HG02798 (cell line): ENCODE measurements around the gene TMEM215.
"Not testable (repeated sequence)": the region's sequence is repeated elsewhere in the genome, so short reads cannot be mapped to it uniquely, and the experiment has no call there.

ENCODE experiments used
- ATAC-seq: cut with Tn5 transposase; IDR thresholded peaks from one replicate; pipeline ENCODE4 v1.9.1; 2021; ENCODE audit warnings: mild to moderate bottlenecking; ENCODE audit not compliant: unreplicated experiment, poor library complexity

Gene TMEM215, protein sequence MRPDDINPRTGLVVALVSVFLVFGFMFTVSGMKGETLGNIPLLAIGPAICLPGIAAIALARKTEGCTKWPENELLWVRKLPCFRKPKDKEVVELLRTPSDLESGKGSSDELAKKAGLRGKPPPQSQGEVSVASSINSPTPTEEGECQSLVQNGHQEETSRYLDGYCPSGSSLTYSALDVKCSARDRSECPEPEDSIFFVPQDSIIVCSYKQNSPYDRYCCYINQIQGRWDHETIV

DNA sequence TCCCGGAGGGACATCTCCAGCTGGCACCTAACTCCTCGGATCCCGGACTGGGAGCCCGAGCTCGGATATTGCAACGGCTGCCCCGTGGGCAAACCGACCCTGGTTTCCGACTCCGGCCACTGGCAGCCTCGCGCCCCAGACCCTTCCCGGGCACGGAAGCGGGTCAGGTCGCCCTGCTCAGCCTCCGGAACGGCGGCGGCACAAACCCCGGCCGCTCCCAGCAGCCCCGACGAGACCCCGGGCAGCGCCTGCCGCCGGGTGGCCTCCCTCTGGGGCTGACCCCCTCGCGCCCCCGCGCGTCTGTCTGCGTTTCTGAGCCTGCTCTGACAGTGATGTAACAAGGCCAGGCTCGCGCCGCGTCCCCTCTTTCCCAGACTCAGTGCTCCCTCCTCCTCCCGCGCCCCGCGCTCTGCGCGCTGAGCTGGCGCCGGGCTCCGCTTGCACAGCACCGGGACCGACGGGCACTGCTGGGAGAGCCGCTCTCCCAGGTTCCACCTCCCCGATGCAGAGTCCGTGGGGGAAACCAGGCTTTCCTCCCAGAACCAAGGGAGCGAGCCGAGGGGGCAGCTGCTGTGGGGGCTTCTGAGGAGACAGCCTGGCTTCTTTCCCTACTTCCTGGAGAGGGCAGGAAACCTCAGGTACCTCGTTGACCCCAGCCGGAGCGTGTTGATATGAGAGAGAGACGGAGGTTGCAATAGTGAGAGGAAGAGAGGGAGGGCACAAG is at the start of gene TMEM215:
TSS of gene TMEM215 (plus strand) at position 373 of the 724 bp plus-strand sequence. CDS start 644 bp downstream, outside the sequence.
- ATAC-seq = no peak

DNA sequence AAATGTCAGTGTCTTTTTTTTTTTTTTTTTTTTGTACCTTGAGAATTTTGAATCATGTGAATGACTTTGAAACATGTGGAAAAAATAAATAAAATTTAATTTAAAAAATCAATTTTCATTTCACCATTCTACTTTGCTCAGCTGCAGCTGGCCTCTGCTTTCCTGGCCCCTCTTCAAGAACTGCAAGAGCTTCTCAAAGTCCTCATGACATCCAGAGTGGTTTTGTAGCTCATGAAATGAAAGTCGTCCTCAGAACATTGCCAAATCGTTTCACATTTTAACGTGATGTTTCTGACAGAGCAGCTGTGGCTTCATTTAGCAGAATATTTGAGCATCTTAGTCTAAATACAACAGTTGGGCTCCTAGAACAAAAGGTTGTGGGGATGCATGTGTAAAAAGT is 47.9 kb upstream of the TMEM215 start:
- ATAC-seq = no peak

DNA sequence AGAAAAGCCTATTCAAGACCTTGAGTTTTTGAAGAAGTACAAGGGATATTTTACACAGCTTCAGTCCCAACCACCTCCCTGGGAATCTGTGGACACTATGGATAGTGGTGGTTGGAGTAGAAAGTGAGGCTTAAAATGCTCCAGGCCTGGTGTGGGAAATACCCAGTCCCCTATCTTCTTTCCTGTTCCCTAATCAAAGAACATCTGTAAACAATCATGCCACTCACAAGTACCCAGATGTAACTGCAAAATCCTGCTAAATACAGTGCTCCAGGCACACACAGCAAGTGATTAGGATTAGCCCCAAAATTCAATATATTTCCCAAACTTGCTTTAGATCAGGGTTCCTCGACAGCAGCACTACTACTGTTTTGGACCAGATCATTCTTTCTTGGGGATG is 46.0 kb upstream of the TMEM215 start:
- ATAC-seq = no peak

DNA sequence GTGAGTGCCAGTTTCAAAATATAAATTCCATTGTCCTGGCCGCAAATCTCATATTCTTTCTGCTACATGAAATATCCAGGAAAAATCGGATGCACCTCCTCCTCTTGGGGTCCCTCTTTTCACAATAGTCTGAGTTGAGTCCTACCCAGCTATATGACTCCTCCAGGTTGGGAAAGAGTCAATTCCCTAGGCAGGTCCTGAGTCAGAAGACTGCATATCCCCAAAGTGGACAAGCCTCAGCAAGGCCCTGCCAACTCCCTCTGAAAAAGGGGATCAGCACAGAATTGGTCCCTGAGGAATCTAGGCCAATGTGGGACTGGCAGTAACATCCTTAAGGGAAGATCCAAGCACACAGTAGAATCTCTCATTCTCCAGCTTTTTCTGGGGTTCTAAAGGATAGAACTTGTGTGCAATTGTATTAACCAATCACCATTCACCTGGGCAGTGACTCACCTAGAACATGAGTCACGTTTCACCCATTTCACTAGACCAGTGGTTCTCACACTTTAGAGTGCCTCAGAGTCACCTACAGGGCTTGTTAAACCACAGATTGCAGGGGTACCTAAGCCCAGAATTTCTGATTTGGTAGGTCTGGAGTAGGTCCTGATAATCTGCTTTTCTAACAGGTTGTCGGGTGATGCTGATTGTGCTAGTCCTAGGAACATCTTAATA is 44.7 kb upstream of the TMEM215 start:
- ATAC-seq = no peak

DNA sequence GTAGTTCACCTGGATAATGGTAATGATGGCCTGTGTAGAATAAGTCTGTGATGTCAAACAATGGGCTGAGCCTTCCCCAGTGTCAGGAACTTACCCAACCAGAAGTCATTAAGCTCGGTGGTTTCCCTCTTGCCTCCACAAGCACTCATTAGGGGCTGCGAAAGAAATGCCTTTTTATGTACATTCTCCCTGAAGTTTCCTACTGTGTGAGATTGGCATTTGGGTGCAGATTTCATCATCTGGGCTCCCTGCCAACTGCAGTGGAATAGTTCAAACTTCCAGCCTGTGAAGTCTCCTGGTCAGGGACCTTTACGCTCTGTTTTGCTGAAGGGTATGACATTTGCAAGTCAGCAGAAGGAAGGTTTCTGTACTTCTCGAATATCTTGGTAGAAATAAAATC is 41.6 kb upstream of the TMEM215 start:
- no peak for ATAC-seq

DNA sequence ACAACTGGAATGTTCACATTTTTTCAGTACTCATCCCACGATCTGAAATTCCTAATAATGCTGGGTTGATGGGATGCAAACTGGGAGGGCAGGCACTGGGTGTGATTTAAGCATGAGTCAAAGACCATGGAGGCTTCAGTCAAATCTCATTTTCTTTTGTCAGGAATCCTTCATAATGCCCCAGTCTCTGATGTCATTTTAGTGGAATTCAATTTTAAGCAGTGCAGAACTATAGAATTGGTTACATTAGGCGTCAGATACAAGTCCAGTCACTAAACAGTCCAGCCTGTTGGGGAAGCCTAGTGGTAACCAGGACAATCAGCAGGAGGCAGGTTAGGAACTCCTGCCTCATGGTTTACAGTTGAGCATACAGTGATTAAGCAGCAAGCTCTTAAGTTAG is 41.0 kb upstream of the TMEM215 start:
- no peak for ATAC-seq

DNA sequence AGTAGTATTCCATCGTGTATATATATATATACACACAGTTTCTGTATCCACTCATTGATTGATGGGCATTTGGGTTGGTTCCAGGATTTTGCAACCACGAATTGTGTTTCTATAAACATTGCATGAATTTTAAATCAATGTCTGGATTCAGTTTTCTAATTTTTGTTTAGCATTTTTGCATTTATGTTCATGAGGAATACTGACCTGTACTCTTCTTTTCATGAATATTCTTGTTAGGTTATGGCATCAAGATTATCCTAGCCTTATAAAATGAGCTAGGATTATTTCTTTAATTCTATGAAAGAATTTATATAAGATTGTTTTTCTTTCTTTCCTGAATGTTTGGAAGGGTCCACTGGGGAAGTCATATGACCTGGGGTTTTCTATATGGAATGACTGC is 35.3 kb upstream of the TMEM215 start:
- no peak for ATAC-seq

DNA sequence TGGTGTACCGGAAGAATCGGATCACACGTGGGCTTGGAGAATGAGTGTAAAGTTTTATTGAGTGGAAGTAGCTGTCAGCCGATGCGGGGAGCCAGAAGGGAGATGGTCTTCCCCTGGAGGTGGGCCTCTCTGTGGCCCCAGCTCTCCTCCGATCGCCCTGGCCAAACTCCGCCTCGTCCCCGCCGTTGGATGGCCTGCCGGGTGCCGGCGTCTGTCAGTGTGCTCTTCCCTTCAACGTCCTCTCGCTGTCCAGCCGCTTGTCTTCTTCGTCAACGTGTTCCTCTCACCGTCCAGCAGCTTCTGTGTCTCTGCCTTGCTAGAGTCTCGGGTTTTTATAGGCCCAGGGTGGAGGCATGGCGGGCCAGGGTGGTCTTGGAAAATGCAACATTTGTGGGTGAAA is 27.6 kb upstream of the TMEM215 start:
- ATAC-seq = no peak

DNA sequence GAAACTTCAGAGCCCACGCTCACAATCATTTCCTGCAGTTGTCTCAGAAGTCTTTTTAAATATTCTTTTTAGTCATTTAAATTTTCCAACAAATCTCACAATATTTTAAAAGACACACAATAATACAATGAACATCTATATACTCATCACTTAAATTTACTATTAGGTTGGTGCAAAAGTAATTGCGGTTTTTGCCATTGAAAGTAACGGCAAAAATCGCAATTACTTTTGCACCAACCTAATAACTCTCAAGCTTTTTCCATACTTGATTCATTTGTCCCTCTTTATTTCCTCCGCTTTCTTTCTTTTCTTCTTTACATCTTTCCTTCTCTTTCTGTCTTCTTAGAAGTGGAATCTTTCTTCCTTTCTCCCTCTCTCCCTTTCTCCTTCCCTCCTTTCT is 19.2 kb upstream of the TMEM215 start:
- ATAC-seq = no peak

DNA sequence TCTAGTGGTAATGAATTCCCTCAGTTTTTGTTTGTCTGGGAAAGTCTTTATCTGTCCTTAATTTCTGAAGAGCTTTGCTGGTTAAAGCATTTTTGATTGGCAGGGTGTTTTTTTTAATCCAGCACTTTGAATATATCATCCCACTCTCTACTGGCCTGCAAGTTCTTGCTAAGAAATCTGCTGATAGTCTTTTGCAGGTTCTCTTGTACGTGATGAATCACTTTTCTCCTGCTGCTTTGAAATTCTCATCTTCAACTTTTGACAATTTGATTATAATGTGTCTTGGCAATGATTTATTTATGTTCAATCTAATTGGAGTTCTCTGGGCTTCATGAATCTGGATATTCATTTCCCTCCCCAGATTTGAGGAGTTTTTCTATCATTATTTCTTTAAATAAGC is 8.1 kb upstream of the TMEM215 start:
- ATAC-seq = no peak

DNA sequence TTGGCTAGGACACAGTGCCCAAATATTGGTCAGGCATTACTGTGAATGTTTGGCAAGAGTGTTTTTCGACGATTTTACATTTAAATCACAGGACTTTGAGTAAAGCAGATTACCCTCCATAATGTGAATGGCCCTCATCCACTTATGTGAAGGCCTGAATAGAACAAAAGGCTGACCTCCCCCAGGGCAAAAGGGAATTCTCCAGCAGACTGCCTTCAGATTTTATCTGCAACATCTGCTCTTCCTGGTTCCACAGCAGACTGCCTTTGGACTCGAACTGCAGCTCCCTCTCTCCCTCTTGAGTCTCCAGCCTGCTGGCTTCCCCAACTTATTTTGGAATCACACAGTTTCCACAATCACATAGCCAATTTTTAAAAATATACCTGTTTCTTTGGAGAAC is 7.1 kb upstream of the TMEM215 start:
- ATAC-seq = no peak

DNA sequence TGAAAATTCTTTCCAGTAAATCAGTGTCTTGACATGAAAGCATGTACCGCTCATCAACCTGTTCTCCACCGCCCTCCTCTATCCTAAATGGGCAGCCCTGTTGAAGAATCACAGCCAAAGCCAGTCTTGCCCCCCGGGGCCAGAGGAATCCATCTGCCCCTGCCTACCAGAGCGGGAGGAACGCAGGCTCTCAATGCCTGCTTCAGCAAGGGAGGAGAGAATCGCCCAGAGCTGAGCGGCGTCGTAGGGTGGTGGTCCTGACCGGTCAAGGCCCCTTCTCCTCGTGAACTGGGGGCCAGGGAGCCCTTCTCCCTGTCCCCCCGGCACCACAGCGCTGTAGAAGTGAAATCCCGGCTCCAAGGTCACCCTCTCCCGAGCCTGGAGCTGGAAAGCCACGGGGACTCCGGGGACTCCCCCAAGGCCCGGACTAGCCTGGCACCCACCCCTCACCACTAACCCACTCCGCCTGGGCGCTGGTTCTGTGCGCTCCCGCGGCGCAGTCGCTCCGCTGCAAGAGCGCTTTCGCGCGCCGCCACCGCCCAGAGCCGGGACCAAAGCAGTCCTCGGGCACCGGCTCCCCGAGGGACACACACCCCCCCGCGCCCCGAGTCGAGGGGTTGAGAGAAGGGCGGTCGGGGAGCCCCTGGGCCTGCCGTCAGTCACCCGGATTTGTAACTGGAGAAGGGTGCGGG is 718 bp upstream of the TMEM215 start:
- no peak for ATAC-seq

DNA sequence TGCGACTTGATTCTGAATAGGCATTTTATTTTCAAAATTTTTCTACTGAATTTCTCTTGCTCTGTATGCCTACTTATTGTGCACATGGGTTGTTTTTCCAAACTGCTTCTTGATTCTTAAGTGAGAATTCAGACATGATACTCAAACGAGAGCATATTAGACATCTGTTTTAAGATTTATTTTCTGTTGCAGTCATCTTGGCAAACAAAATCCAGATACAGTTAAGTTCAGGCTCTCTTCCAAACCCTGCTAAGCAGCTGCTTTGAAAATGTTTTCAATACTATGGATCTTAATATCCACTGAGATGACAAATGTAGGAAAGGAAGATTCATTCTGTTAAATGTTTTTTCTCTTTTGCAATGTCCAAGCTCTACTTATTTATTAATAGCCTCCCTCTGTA is 4.5 kb downstream of the TMEM215 start:
- no peak for ATAC-seq

DNA sequence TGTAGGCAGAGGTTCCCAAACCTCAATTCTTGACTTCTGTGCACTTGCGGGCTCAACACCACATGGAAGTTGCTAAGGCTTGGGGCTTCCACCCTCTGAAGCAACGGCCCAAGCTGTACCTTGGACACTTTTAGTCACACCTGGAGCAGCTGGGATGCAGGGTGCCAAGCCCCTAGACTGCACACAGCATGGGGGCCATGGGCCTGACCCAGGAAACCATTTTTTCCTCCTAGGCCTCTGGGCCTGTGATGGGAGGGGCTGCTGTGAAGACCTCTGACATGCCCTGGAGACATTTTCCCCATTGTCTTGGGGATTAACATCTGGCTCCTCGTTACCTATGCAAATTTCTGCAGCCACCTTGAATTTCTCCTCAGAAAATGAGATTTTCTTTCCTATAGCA is 12.7 kb downstream of the TMEM215 start:
- not testable (repeated sequence) for ATAC-seq

DNA sequence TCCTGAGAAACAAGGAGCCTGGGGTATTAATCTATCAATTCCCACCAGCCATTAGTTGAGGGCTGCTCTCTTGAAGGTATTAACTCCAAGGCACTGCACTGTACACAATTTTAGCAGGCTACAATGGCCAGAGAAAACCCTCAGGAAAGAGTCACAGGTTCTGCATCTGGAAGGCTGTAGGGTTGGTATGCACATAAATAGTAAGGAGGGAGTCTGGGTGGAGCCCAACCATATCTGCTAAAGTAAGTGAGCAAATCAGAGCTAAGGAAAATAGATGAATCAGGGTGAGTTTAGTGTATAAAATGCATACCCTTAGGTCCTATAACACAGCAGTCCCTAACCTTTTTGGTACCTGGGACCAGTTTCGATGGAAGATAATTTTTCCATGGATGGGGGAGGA is 18.2 kb downstream of the TMEM215 start:
- no peak for ATAC-seq

DNA sequence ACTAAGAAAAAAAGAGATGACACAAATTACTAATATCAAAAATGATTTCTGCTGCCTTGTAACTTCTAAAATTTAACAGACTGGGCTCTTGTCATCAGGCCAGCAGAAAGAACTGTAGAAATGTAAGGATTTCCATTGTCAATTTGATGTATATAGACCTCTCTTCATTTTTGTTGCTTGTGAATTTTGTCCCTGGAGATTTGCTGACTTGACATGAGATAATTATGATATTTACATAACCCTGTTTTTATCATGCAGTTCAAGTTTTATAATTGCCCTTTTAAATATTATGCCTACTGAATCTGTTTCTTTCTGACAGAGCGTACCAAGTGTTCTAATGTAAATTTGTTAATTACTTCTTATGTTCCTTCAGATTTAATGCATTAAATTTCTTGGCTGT is 23.9 kb downstream of the TMEM215 start:
- ATAC-seq = no peak

DNA sequence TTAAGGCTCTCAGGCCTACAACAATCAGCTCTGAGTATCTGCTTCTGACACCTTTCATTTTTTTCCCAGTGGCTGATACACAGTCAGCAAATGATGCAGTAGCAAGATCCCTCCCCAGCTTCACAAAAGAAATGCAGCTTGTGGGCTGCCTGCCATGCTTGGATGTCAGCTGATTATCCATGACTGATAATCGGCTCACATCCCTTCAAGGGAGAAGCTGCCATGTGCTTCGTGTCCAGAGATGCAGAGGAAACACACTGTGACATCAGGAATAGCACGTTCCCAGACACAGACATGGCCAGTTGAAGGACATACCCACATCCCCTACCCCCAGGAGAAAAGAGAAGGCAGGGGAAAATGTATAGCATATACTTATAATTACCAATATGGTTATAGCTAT is 27.9 kb downstream of the TMEM215 start:
- ATAC-seq = no peak

DNA sequence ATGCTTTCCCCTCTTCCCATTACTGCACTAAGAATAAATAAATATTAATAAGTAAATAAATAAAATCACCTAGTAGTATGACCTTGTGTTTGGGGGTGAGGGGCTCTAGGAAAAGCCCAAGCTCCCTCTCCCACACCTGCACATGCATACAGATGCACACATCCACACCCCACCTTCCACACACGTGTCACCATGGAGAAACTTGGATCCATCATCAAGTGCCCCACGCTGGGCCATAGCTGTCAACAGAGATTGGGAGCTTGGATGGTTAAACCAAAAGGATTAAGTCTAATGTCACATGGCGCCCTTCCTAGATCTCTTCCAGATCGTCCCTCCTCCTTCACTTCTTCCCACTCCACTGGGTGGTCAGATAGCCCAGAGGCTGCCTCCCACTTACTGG is 37.0 kb downstream of the TMEM215 start:
- no peak for ATAC-seq

DNA sequence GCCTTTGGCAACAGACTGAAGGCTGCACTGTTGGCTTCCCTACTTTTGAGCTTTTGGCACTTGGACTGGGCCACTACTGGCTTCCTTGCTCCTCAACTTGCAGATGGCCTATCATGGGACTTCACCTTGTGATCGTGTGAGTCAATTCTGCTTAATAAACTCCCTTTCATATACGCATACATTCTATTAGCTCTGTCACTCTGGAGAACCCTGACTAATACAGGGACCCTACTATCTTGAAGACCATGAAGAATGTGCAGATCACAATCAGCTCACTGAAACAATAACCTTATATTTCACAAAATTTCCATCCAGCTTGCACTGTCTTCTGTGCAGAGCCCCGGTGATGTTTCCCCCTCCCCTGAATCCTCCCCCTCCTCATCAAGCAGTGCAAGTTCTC is 39.8 kb downstream of the TMEM215 start:
- ATAC-seq = no peak

DNA sequence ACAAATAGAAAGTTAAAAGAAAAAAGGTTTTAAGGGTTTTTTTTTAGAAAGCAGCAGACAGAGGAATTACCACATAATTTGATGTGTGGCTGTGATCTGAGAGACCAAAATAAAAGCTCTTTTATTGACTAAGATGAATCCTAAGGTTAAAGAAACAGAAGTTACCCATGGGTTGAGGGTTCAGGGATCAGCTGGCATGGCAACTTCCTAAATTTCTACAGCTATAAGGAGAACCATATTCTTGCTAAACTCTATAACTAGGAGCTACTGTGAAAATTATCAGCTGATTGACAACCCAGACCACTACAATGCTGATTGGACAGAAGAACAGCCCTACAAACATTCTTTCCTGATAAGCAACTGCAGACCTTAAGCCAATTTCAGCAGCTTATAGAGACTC is 40.2 kb downstream of the TMEM215 start:
- no peak for ATAC-seq

DNA sequence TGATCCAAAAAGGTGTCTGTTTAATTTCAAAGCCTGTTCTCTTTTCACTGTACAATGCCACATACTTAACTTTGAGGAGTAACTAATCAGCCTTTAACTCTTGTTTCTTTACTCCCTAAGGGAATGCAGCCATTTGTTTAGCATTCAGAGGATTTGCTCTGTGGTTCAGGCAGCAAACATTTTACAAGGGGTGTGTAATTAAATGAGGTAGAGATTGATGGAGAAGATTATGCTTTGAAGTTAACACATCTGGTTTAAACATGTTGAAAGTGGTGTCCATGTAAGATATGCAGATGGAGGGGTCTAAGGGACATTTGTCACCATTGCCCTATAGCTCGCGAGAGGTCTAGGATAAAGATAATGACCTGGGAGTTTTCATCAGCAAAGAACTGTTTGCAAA is 41.9 kb downstream of the TMEM215 start:
- no peak for ATAC-seq
